ENCODE data around the gene RPUSD2. TPM values are rescaled to one million over a fixed set of nuclear protein-coding genes. Genes with fewer than 3 reads are reported as not detected.

RPUSD2 gene
- total and polyA plus RNA-seq, 10 donors, result 7.1 to 12.3 (median 8.9) TPM

- H3K27ac ChIP-seq, result peak overlapping the region in 2 of 8 donors; percentile 23 to 29
- peaks cover 0 to 63% (median 26%) of the 10 kb centered on the region in 6 donors for H3K36me3 ChIP-seq
- no peak for DNase-seq
- no peak for TF ChIP-seq CTCF (IDR thresholded peaks at IDR 0.05 in 8 of 11, conservative IDR thresholded peaks at IDR 0.05 in 3 of 11)
- TF ChIP-seq POLR2AphosphoS5 (IDR thresholded peaks at IDR 0.05), result no peak
- no peak for TF ChIP-seq POLR2A (IDR thresholded peaks at IDR 0.05)
- peaks cover 10 to 98% (median 43%) of the 10 kb centered on the region in 6 donors for H3K4me1 ChIP-seq
- no peaks in the 10 kb centered on the region for H3K27me3 ChIP-seq (replicated peaks in 1 of 7)
- 91 to 100% (median 97%) methylated on average over 2 of the region's 2 CpGs for WGBS, 5 donors
- intact Hi-C loops (cut with DNase I; ENCODE audit: low total_unique reads), result no loop called here
- H3K9me3 ChIP-seq, result no peaks in the 10 kb centered on the region
- H3K4me3 ChIP-seq, result no peak overlapping the region
Measured at GRCh38 chr15:40555876-40556275, 13.2 kb upstream of the RPUSD2 start.

- H3K27me3 ChIP-seq (replicated peaks in 1 of 7), result no peaks in the 10 kb centered on the region
- no peaks in the 10 kb centered on the region for H3K9me3 ChIP-seq
- peak overlapping the region in 7 of 8 donors; percentile 2 to 74 (median 67) for H3K27ac ChIP-seq
- H3K4me1 ChIP-seq, result peaks cover 8 to 99% (median 46%) of the 10 kb centered on the region in 6 donors
- WGBS, 5 donors, result 75 to 84% (median 79%) methylated on average over 6 of the region's 6 CpGs
- intact Hi-C loops (cut with DNase I; ENCODE audit: low total_unique reads), result no loop called here
- peaks cover 0 to 58% (median 24%) of the 10 kb centered on the region in 6 donors for H3K36me3 ChIP-seq
- no peak for TF ChIP-seq POLR2A (IDR thresholded peaks at IDR 0.05)
- TF ChIP-seq CTCF (IDR thresholded peaks at IDR 0.05 in 8 of 11, conservative IDR thresholded peaks at IDR 0.05 in 3 of 11), result no peak
- TF ChIP-seq POLR2AphosphoS5 (IDR thresholded peaks at IDR 0.05), result no peak
- no peak for DNase-seq
- H3K4me3 ChIP-seq, result peak overlapping the region in 1 of 8 donors; percentile 2
Measured at GRCh38 chr15:40558952-40559742, 10.0 kb upstream of the RPUSD2 start.

GRCh38 chr15:40562691-40563090 lies 6.4 kb upstream of the RPUSD2 start:
- TF ChIP-seq POLR2AphosphoS5 (IDR thresholded peaks at IDR 0.05) (no peak), CTCF (IDR thresholded peaks at IDR 0.05 in 8 of 11, conservative IDR thresholded peaks at IDR 0.05 in 3 of 11) (no peak), POLR2A (IDR thresholded peaks at IDR 0.05) (no peak)
- no peak overlapping the region for H3K27ac ChIP-seq
- H3K36me3 ChIP-seq, result peaks cover 0 to 26% (median 11%) of the 10 kb centered on the region in 6 donors
- WGBS, 5 donors, result 84 to 93% (median 88%) methylated on average over 2 of the region's 2 CpGs
- intact Hi-C loops (cut with DNase I; ENCODE audit: low total_unique reads), result no loop called here
- H3K9me3 ChIP-seq, result no peaks in the 10 kb centered on the region
- H3K27me3 ChIP-seq (replicated peaks in 1 of 7), result no peaks in the 10 kb centered on the region
- H3K4me1 ChIP-seq, result peaks cover 12 to 74% (median 41%) of the 10 kb centered on the region in 6 donors
- H3K4me3 ChIP-seq, result peak overlapping the region in 1 of 8 donors; percentile 97
- DNase-seq, result no peak

GRCh38 chr15:40563426-40563825 lies 5.7 kb upstream of the RPUSD2 start:
- Histone ChIP-seq H3K27ac (no peak overlapping the region), H3K4me3 (peak overlapping the region in 2 of 8 donors; percentile 84 to 97), H3K9me3 (no peaks in the 10 kb centered on the region), H3K36me3 (peaks cover 0 to 26% (median 11%) of the 10 kb centered on the region in 6 donors), H3K27me3 (replicated peaks in 1 of 7) (no peaks in the 10 kb centered on the region), H3K4me1 (peaks cover 13 to 70% (median 41%) of the 10 kb centered on the region in 6 donors)
- DNase-seq, result no peak
- intact Hi-C loops (cut with DNase I; ENCODE audit: low total_unique reads), result no loop called here
- no peak for TF ChIP-seq CTCF (IDR thresholded peaks at IDR 0.05 in 8 of 11, conservative IDR thresholded peaks at IDR 0.05 in 3 of 11)
- TF ChIP-seq POLR2AphosphoS5 (IDR thresholded peaks at IDR 0.05), result no peak
- TF ChIP-seq POLR2A (IDR thresholded peaks at IDR 0.05), result no peak
